Measurements from ENCODE around the gene ACSM4. TPM values are rescaled to one million over a fixed set of nuclear protein-coding genes. Genes with fewer than 3 reads are reported as not detected.

The ACSM4 gene
- total and polyA plus RNA-seq, 2 donors (not counting 1 experiment from before 2014, with no cell fraction given) = not detected

GRCh38 chr12:7339675-7340074 lies 35.8 kb downstream of the ACSM4 start:
- ChIA-PET POLR2A (no interaction called here), CTCF (no interaction called here)
- intact Hi-C loops (cut with micrococcal nuclease) = no loop called here

More at GRCh38 chr12:7339675-7340074, 35.8 kb downstream of the ACSM4 start:
- Mint-ChIP-seq H3K27ac (no peak overlapping the region), H3K27me3 (no peaks in the 10 kb centered on the region), H3K4me1 (no peaks in the 10 kb centered on the region), H3K4me3 (no peak overlapping the region), H3K9me3 (ENCODE audit: insufficient read depth) (no peaks in the 10 kb centered on the region)
- no CpG with 5 or more reads among the region's 1 CpG for WGBS (ENCODE audit: insufficient coverage)
- TF ChIP-seq CTCF (IDR thresholded peaks at IDR 0.05) (no peak), EZH2 (IDR thresholded peaks at IDR 0.05; ENCODE audit: borderline replicate concordance, insufficient read depth, low read depth, low read length, poor library complexity, severe bottlenecking) (no peak)
- ATAC-seq (ENCODE audit: low read depth) (no peak), DNase-seq (no peak)
- no peaks in the 10 kb centered on the region for H3K4me1 ChIP-seq (ENCODE audit: control insufficient read depth in 2 of 2, insufficient read depth in 2 of 2, low read length in 2 of 2)
- H3K4me2 ChIP-seq (replicated peaks; ENCODE audit: low read depth, low read length, poor library complexity, severe bottlenecking) = no peak overlapping the region
- no peaks in the 10 kb centered on the region for H3K36me3 ChIP-seq (replicated peaks in 1 of 2; ENCODE audit: control extremely low read depth in 1 of 2, control insufficient read depth in 1 of 2, extremely low read depth in 1 of 2, insufficient read depth in 2 of 2, low read length in 1 of 2)
- H3K4me3 ChIP-seq (ENCODE audit: control extremely low read depth in 1 of 5, extremely low read depth in 1 of 5, insufficient read depth in 1 of 5, low read depth in 2 of 5, low read length in 4 of 5) = no peak overlapping the region
- peaks cover 0 to 8% (median 0%) of the 10 kb centered on the region in 3 donors for H3K9me3 ChIP-seq (ENCODE audit: control extremely low read depth in 1 of 3, control insufficient read depth in 2 of 3, insufficient read depth in 1 of 3, low read length in 2 of 3)
- no peaks in the 10 kb centered on the region for H4K20me1 ChIP-seq (ENCODE audit: control insufficient read depth, insufficient read depth, low read length, poor library complexity, severe bottlenecking)
- H3K27me3 ChIP-seq (replicated peaks in 1 of 4; ENCODE audit: control extremely low read depth in 1 of 4, control insufficient read depth in 3 of 4, insufficient read depth in 4 of 4, low read length in 3 of 4) = no peaks in the 10 kb centered on the region
- no peaks in the 10 kb centered on the region for H3K79me2 ChIP-seq (ENCODE audit: control insufficient read depth, insufficient read depth, low read length)
- no peak overlapping the region for H2AFZ ChIP-seq (ENCODE audit: insufficient read depth, low read depth, low read length, poor library complexity, severe bottlenecking)
- H3K9ac ChIP-seq (ENCODE audit: low read length) = no peak overlapping the region
- no peak overlapping the region for H3K27ac ChIP-seq (ENCODE audit: low read length in 2 of 2)
